Activated CD4-positive, alpha-beta T cell treated with anti-CD3 and anti-CD28 coated beads, Interleukin-2, amount 10 ng/mL, durations not matched to agents 24 days and 14 days (primary cell): ENCODE measurements around the gene SIRT3. TPM values are rescaled to one million over a fixed set of nuclear protein-coding genes. Genes with fewer than 3 reads are reported as not detected.
"Not testable (repeated sequence)": the region's sequence is repeated elsewhere in the genome, so short reads cannot be mapped to it uniquely, and the experiment has no call there.

Experiments used
- DNase-seq: peaks from one replicate; pipeline ENCODE4 v3.0.0; 2022
- H3K27ac Mint-ChIP-seq: one replicate; pipeline ENCODE4 v1.8.0; 2022; ENCODE audit warnings: mild to moderate bottlenecking, mixed read lengths
- H3K27me3 Mint-ChIP-seq: one replicate; pipeline ENCODE4 v1.8.0; 2022; ENCODE audit warnings: mixed read lengths
- H3K36me3 Mint-ChIP-seq: one replicate; pipeline ENCODE4 v1.8.0; 2022; ENCODE audit warnings: low read depth, mild to moderate bottlenecking, mixed read lengths
- H3K4me1 Mint-ChIP-seq: one replicate; pipeline ENCODE4 v1.8.0; 2021; ENCODE audit warnings: mixed read lengths
- H3K4me3 Mint-ChIP-seq: one replicate; pipeline ENCODE4 v1.8.0; 2022; ENCODE audit warnings: mild to moderate bottlenecking, moderate library complexity, mixed read lengths
- H3K9me3 Mint-ChIP-seq: one replicate; pipeline ENCODE4 v1.8.0; 2021; ENCODE audit warnings: mixed read lengths
- intact Hi-C: fragments of 100-400 bp; cut with micrococcal nuclease; formaldehyde crosslinking; loops from one replicate; pipeline ENCODE4 v1.15.1; 2023
- total RNA-seq: library from RNA; stranded (reverse); gene quantifications from 2 replicates; pipeline ENCODE4 v1.2.3, GENCODE V29; 2022

SIRT3 gene
- total RNA-seq, 1 donor from 2014 or later, result 17.6 TPM

- H3K36me3 Mint-ChIP-seq, H3K4me3 Mint-ChIP-seq, H3K9me3 Mint-ChIP-seq, H3K27me3 Mint-ChIP-seq, intact Hi-C loops, H3K4me1 Mint-ChIP-seq: not testable (repeated sequence)
- peak; percentile 91 for DNase-seq
- H3K27ac Mint-ChIP-seq, result peak overlapping the region; percentile 53
Observed at GRCh38 chr11:191490-192478, 44.4 kb downstream of the SIRT3 start.

DNA sequence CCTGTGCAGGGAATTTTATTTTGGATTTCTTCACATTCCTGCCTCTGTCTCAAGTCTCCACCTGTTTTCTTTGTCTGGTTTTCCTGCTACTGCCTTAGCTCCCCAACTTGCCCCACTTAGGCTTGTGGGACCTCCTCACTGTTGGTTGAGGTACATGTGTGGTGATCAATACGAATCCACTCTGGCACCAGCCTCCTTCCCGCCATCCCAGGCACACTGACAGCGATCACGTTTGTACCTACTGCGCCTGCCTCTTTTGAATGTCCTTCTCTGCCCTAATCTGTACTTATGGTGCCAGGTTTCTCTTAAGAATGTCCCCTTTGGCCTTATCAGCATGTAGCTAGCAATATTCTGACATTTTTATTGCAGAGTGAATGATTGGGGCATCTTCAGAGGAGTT is 45.6 kb downstream of the SIRT3 start:
- H3K36me3 Mint-ChIP-seq, intact Hi-C loops, H3K4me3 Mint-ChIP-seq, H3K27me3 Mint-ChIP-seq, H3K9me3 Mint-ChIP-seq, H3K4me1 Mint-ChIP-seq, H3K27ac Mint-ChIP-seq: not testable (repeated sequence)
- peak; percentile 59 for DNase-seq

DNA sequence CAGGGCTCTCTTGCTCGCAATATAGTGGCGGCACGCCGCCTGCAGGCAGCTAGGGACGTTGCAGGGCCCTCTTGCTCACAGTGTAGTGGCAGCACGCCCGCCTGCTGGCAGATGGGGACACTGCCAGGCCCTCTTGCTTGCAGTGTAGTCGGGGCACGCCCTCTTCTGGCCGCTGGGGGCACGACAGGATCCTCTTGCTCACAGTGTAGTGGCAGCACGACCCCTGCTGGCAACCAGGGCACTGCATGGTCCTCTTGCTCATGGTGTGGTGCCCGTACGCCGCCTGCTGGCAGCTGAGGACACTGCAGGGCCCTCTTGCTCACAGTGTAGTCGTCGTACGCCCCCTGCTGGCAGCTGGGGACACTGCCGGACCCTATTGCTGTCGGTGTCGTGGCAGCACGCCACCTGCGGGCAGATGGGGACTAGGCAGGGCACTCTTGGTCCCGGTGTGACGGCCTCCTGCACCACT is 46.3 kb downstream of the SIRT3 start:
- H3K27ac Mint-ChIP-seq, intact Hi-C loops, H3K36me3 Mint-ChIP-seq, H3K9me3 Mint-ChIP-seq, H3K4me1 Mint-ChIP-seq, H3K27me3 Mint-ChIP-seq, H3K4me3 Mint-ChIP-seq: not testable (repeated sequence)
- DNase-seq, result peak; percentile 76

DNA sequence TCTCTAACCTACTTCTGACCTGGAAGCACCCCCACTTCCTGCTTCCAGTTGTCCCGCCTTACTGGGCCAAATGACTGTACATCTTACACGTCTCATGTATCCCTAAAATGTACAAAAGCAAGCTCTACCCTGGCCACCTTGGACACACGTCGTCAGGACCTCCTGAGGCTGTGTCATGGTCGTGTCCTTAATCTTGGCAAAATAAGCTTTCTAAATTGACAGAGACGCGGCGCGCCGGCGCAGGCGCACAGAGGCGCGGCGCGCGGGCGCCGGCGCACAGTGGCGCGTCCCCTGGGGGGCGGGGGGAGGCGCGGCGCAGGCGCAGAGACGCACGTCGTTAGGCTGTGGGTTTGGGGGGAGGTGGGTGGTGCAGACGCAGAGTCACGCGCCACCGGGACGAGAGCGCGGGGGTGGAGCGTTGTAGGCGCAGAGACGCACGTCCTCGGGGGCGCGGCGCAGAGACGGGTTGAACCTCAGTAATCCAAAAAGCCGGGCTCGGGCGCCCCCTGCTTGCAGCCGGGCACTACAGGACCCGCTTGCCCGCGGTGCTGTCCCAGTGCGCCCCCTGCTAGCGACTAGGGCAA is 46.9 kb downstream of the SIRT3 start:
- H3K36me3 Mint-ChIP-seq, H3K9me3 Mint-ChIP-seq, H3K27me3 Mint-ChIP-seq, H3K4me1 Mint-ChIP-seq, intact Hi-C loops, H3K27ac Mint-ChIP-seq, H3K4me3 Mint-ChIP-seq: not testable (repeated sequence)
- DNase-seq, result peak; percentile 54

DNA sequence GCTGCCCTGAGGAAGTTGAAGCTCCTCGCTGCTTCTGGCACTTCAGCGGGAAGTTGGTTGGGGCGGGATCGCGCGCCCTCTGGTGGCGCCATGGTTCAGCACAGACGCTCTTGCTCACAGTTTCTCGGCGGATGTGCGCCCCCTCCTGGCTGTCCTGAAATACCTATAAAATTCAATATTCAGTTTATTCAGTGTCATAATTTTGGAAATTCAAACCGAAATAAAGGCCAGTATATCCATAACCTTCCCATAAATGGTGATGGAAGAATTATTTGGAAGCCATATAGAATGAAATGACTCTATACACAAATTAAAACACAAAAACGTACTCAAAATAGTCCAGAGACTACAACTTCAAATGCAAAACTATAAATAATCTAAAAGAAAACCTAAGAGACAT is 55.9 kb downstream of the SIRT3 start:
- H3K9me3 Mint-ChIP-seq, H3K27ac Mint-ChIP-seq, H3K4me1 Mint-ChIP-seq, H3K36me3 Mint-ChIP-seq, H3K27me3 Mint-ChIP-seq, DNase-seq, intact Hi-C loops, H3K4me3 Mint-ChIP-seq: not testable (repeated sequence)

Other genes starting within 250 kb of the SIRT3 start
- not detected in 2 replicates for gene SCGB1C1, start 43.3 kb downstream of the SIRT3 start, total RNA-seq
- 43.6 and 46.9 TPM in 2 replicates for gene BET1L, start 28.9 kb downstream of the SIRT3 start, total RNA-seq
- gene RIC8A, start 28.6 kb downstream of the SIRT3 start, total RNA-seq, result 118 and 128 TPM in 2 replicates
- 272 and 275 TPM in 2 replicates for gene PSMD13, start 634 bp upstream of the SIRT3 start, total RNA-seq
- gene NLRP6, start 42.1 kb upstream of the SIRT3 start, total RNA-seq, result 3.2 and 3.5 TPM in 2 replicates
- gene PGGHG, start 52.8 kb upstream of the SIRT3 start, total RNA-seq, result 136 and 142 TPM in 2 replicates
- gene IFITM5, start 63.2 kb upstream of the SIRT3 start, total RNA-seq, result not detected in 2 replicates
- gene IFITM2, start 71.5 kb upstream of the SIRT3 start, total RNA-seq, result 659 and 674 TPM in 2 replicates
- gene IFITM1, start 77.7 kb upstream of the SIRT3 start, total RNA-seq, result 241 and 256 TPM in 2 replicates
- gene IFITM3, start 84.5 kb upstream of the SIRT3 start, total RNA-seq, result 5.0 and 6.0 TPM in 2 replicates
- gene B4GALNT4, start 133.2 kb upstream of the SIRT3 start, total RNA-seq, result 3.9 and 4.1 TPM in 2 replicates
- not detected in 2 replicates for gene PKP3, start 157.9 kb upstream of the SIRT3 start, total RNA-seq
- gene SIGIRR, start 178.7 kb upstream of the SIRT3 start, total RNA-seq, result 40.7 and 42.7 TPM in 2 replicates
- gene ANO9, start 205.7 kb upstream of the SIRT3 start, total RNA-seq, result 35.4 and 36.9 TPM in 2 replicates
- gene PTDSS2, start 213.9 kb upstream of the SIRT3 start, total RNA-seq, result 31.0 and 31.8 TPM in 2 replicates